NCI-H146 (cell line): Measurements from ENCODE around the gene COL13A1.

Source experiments
- DNase-seq: peaks from one replicate; lab custom pipeline; 2025; lab: John Stamatoyannopoulos, UW

Gene COL13A1

DNA sequence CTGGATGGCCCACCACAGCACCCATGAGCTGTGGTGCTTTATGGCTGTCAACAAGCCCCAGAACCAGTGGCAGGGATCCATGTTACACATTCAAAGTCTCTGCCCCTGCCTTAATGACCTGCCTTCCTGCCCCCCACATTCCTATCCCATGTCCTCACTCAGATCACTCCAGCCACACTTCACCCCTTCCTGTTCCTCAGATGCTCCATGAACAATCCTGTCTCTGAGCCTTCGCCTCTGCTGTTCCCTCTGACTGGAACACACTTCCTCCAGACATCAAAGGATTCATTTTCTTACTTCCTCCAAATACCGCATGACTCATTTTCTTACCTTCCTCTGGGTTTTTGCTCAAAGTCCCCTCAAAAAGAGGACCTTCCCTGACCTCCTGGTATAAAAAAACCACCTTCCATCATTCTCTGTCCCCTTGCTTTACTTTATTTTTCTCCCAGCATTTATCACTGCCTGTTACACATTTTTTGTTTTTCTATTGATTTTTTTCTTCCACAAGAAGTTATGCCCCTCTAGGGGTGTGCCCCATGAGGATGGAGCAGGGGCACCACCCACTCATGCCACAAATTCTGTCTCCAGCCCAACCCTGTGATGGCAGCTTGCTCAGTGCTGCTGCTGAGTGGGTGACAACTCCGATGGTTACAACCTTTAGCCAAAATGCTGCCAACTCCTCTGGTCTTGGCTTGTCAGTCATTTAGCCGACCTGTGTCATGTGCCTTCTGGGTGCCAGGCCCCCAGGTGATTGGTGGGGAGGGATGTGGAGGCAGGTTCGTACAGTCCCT lies 18.2 kb downstream of the COL13A1 start:
- no peak for DNase-seq

DNA sequence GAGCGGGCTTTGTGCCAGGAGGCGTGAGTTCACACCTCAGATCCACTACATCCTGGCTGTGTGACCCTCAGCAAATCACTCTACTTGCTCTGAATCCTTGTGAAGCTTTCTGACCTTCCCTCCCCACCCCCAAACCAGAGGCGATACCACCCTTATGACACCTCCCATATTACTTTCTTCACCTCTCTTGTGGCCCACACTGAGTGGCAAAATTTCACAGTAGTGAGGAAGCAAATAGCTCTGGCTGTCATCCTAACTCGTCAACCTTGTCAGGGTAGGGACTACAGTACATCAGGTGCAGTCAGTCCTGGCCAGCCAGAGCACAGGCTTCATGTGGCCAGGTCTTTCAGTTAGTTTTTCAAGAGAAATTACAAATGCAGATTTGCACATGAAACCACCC lies 19.1 kb downstream of the COL13A1 start:
- DNase-seq = no peak

DNA sequence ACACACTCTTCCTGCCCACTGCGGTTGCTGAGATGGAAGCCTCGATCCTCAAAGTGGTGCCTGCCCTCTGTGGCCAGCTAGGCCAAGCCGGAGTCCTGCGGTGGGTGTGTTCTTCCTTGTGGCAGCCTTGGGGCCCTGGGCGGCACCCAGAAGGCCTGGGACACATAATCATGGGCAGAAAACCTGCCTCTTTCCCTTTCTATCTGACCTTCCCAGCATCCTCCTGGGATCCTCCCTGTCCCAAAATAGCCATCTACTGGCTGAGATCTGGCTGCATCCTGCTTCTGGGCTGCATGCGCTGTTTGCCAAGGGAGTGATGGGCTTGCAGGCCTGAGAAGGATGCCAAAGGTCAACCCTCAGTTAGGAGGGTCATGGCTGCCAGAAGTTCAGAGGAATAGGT lies 23.9 kb downstream of the COL13A1 start:
- DNase-seq = no peak

DNA sequence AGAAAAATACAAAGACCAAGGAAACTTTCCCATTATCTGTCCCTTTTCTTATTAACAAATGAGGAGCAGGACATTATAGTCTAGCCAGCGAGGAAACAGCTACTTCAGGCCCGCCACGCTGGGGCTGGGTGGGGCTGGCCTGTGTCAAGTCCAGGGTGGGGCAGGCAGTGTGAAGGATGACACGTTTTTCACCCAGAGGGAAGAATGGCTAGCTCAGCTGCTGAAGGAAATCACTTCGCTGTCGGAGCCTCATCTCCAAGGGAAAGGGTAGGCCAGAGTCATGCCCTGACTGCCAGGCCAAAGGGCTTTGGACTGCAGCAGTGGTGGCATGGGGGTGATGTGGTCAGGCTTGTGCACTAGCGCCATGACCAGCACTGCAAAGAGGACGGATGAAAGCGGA lies 24.4 kb downstream of the COL13A1 start:
- DNase-seq = no peak

DNA sequence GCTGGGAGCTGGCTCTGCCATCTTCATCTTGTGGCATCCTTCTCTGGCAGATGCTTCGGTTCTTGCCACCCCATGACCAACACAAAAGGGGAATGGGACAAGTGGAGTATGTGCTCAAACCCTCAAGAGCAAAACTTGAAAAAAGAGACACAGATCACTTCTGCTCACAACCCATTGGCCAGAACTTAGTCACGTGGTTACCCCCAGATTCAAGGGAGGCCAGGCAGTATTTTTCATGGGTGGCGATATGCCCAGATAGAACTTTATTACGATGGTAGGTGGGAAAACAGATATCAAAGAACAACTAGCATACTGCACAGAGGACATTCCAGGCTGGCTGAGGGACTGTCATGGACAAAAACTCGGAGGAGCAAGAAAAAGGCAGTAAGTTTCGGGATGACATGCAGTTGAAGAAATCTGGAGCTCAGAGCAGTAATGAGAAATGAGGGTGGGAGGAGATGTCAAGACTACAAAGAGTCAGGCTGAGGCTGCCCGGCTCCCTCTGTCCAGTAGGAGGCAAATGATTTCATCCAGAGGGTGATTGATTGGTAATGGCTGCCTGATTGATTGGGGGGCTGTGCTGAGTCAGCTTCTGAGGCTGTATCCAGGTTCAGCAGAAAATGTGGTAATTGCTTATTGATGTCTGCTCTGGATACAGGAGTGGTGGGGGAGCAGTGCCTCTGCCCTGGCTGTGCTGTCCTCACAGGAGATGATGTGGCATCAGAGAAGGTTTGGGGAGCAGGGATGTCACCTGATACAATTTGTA lies 25.3 kb downstream of the COL13A1 start:
- no peak for DNase-seq

DNA sequence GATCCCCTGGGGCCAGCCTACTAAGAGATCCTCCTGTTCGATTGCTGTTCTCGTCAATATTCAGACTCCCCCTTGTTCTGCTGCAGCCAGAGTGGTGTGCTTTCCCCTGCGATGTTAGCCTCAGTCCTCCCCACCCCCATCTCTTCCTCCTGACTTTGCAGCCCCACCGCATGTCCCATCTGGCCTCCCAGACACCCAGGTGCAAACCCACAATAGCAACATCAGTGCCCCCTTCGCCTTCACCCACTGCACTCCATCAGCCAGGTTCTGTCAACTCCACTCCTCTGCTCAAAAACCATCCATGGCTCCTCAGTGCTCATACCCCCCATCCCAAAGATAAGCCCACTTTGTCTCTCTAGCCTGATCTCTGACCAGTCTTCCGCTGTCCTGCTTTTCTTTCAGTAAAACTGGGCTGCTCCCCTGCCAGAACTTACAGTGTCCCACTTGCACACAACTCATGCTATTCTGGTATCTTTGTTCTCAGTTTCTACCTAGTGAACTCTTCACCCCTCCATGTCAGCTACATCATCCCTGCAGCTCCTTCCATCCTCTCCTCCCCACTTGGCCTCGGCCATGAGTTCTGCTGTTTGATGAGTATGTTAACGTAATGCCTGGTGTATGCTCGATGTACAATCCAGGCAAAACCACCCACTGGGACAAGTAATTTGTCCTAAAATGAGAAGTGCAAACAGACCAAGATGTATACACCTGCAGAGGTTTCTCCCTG lies 26.6 kb downstream of the COL13A1 start:
- DNase-seq = peak; percentile 62

DNA sequence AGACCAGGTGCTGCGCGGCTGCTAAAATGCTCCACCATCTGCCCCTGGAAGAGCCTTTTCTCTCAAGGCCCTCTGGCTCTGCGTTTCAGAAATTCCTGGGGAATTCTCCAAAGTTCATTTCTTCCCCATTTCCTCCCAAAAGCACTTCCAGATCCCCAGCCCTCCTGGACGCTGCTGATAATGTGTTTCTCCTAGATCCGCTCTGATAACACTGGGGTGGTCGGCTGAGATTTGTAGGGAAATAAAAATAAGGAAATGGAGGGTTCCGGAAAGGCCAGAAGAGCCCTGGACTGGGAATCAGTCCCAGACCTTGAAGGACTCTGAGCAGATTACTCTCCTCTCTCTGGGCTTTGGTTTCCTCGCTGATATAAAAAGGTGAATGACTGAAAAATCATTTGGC lies 28.1 kb downstream of the COL13A1 start:
- no peak for DNase-seq

DNA sequence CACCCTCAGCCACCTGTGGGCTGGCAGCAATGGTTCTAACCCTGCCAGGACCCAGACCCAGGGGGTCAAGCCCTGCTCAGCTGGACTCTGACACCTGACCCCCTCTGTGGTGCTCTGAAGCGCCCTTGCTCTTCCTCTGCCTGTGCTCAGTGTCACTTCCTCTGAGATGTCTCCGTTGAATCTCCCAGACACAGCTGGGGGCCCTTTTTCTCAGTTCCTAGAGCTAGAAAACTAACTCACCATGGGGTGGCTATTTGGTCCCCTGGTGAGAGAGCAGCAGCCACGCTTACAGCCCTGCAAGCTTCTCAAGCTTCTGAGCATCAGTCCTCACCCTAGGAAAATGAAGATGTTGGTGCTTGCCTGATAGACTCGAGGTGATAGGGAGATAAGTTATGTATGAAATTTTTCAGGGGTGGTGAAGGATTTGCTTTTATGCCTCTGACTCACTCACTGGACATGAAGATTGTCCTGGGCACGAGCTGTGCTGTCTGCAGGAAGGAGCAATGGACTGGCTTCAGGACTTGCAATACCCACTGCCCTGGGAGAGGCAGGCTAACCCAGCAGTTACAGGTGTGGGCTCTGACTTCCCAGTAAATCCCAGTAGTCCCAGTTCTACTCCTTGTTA lies 29.6 kb downstream of the COL13A1 start:
- no peak for DNase-seq

DNA sequence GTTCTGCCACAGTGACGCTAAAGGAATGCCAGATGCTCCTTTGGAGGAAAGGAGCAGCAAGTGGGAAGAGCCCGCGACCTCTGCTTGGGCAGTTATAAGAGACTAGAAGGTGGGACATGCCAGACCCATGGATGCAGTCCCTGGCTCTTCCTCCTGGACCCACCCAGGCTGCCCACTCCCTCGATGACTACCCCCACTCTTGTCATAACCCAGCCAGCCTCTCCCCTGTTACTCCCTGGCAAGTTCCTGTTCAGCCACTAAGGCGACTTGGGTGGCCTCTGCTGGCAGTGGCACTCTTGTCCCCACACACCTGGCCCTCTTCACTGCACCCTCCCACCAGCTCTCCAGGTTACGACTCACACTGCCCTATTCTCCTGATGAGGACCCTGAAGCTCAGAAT lies 33.5 kb downstream of the COL13A1 start:
- no peak for DNase-seq

DNA sequence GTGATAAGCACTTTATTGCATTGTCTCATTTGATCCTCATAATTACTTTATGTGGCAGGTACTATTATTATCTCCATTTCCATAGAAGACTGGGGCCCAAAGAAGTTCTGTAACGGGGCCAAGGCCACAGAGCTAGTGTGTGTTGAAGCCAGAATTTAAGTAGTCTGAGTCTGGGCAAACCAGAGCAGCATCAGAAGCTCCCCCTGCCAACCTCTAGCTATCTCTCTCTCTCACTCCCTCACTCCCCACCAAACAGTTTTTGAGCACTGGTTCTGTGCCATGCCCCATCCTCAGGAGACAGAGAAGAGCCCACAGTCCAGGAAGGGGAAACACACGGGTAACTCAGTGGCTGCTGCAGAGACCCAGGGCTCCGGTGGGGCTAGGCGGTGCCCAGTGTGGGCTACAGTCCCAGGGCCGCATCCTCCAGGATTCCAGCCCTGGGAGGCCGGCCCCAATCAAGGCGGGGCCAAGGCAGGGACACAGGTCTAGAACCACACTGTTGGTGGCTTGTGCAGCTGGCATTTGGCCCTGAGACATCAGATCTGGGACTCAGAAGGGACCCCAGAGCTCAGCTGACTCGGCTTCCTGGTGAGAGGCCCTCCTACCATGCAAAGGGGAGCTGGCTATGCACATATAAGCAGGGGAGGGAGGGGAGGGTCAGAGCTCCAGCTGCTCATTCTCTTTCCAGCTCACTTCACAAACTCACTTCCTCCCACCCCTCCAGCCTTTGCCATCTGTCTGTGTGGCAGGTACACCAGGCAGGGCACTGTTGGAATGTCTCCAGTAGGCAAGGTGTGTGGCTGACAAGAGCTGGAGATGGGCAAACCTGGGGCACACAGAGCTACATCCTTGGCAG lies 34.4 kb downstream of the COL13A1 start:
- DNase-seq = no peak

DNA sequence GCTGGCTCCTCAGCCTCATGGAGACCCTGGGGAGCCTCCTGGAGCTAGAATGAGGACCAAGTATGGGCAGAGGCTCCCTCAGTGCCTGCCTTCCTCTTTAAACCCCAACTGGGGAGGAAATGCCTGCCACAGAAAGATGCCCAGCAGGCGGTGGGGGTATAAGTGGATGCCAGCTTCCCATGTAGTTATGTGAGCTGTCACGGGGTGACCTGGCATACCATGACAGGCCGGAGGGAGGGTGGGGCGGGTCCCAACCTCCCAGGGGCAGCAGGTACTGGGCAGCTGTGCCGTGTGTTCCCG lies 35.0 kb downstream of the COL13A1 start:
- no peak for DNase-seq

DNA sequence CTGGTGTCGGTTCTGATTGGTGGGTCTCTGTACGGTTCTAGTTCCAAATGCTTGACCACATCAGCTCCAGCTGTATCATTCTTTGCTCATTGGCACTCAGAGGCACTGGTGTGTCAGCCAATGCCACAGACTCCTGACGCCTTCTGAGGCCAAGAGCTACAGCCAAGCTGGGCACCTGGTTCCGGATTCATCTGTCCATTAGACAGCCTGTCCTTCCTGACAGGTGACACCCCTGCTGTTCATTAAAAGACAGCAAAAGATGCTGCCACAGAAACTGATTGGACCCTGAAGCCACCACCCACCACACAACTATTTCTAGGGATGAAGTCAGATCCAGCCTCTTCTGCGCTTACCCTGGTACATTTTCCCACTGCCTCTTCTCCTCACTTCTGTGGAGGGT lies 35.6 kb downstream of the COL13A1 start:
- DNase-seq = no peak

DNA sequence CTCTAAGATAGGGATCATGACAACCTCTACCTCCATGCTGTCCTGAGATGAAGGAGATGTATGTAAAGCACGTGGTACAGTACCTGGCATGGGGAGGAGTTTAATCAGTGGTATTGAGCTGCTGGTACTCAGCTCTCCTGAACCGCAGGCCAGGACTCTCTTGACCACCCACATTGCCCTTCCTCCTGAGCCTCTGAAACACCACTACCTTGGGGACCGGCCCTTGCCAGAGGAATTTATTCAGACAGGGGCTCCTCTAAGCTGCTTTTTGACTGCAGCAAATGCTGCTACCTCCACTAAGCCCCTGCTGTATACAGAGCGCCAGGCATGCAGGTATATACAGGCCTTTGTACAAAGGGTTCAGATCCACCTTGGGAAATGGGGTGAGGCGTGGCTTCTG lies 36.7 kb downstream of the COL13A1 start:
- DNase-seq = no peak

DNA sequence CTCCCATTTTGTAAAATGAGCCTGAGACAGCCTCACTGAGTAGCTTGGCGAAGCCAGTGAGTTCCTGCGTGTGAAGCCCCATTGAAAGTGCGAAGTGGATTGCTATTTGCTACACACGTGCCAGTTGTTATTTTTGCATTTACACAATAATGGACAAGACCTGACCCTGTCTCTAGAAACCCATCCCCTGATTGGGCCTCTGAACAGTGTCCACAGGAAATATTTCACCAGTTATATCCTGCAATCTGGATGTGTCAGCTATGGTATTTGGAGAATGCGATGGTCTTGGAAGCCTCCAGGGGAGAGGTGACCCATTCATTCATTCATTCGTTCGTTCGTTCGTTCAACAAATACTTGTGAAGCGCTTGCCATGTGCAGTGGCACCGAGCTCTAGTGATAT lies 37.1 kb downstream of the COL13A1 start:
- no peak for DNase-seq

DNA sequence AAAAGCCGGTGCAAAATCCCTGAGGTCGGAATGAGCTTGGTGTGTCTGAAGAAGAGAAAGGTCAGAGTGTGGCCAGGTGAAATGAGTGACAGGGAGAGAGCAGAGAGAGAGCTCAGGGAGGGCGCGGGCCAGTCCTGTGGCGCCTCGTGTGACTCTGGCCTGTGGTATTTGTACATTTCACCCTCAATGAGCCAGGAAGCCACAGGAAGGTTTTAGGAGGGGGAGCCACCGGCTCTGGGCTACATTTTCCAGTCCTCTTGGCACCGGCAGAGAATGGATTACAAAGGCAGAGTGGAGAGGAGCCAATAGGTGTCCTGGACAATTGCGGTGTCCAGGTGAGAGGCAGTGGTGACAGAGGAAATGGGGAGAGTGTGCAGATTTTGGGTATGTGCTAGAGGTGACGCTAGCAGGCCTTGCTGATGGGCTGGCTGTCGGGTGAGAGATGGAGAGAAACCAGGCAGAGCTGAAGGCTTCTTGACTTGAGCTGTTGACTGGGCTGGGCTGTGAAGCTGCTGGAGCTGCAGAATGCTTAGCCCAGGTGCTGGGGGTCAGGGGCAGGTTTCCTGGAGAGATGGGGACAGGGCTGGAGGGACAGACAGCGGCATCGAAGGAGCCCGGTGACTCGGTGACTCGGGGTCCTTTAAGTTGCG lies 38.1 kb downstream of the COL13A1 start:
- DNase-seq = no peak

DNA sequence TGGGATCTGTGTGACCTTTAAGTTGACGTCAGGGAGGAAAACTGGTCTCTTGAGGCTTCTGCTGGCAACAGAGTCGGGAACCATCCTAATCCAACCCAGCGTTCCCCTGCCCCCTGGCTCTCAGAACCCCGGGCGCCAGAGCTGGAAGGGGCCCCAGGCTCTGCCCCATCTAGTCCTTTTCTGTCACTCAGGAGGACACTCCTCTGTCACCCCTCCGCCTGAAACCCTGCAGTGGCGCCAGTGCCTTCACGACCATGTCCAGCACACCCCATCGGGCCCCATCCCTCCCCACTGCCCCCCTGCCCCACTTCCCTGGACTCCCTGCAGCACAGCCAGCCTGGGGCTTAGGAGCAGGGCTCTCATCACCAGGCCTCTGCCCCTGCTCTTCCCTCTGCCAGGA lies 39.1 kb downstream of the COL13A1 start:
- no peak for DNase-seq

DNA sequence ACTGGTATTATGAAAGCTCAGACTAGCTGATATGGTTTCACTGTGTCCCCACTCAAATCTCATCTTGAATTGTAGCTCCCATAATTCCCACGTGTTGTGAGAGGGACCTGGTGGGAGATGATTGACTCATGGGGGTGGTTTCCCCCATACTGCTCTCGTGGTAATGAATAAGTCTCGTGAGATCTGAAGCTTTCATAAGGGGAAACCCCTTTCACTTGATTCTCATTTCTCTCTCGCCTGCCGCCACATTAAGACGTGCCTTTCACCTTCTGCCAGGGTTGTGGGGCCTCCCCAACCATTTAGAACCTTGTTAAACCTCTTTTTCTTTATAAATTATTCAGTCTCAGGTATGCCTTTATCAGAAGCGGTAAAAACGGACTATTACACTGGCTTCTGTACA lies 40.3 kb downstream of the COL13A1 start:
- DNase-seq = no peak

DNA sequence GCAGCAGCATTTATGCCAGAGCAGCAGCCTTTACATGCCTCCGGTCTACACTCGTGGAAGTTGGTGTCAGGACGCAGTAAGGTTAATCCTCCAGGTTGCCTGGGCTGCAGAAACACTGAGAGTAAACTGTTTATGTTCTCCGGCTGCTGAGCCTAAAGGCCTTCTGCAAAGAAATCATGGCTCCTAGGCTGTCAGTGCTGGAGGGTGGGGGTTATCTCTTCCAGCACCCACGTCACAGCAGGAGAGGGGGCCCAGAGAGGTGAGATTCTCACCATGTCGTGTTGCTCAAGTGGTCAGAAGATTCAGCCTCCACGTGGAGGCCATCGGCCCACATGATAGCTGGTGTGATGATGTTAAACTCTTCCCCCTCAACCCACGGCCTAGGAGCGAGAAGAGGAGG lies 41.2 kb downstream of the COL13A1 start:
- DNase-seq = no peak

DNA sequence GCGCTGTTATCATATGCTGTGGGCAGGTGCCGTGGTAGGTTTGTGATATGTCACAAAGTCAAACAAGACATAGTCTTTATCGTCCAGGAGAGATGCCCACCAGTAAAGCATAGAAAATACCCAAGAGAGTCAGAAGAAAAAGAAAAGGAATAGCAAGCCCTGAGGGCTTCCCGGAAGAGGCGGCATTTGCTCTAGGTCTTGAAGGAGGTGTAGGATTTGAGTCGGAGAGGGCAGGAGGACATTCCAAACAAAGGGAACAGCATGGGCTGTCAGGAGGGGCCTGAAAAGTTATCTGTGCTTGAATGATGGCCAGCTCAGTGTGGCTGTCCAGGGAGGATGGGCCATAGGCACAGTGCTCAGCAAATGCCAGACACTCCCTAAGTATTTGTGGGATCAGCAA lies 42.2 kb downstream of the COL13A1 start:
- no peak for DNase-seq

DNA sequence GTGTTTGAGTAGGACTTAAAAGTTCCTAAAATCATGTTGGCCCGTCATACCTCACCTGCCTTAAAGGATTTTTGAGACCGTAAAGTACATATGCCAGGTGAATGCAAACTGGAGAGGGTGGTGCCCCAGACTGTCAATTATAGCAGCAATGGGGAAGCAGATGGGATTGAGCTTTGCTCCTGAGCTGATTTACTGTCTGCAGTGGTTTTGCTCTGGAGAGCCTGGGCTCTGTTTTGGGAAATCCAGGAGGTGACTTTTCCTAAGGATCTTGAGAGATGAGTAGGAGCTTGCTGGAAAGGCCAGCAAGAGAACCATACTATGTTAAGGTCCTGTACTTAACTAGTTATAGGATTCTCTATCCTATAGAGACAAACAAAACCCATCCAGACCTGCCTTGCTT lies 43.0 kb downstream of the COL13A1 start:
- no peak for DNase-seq

DNA sequence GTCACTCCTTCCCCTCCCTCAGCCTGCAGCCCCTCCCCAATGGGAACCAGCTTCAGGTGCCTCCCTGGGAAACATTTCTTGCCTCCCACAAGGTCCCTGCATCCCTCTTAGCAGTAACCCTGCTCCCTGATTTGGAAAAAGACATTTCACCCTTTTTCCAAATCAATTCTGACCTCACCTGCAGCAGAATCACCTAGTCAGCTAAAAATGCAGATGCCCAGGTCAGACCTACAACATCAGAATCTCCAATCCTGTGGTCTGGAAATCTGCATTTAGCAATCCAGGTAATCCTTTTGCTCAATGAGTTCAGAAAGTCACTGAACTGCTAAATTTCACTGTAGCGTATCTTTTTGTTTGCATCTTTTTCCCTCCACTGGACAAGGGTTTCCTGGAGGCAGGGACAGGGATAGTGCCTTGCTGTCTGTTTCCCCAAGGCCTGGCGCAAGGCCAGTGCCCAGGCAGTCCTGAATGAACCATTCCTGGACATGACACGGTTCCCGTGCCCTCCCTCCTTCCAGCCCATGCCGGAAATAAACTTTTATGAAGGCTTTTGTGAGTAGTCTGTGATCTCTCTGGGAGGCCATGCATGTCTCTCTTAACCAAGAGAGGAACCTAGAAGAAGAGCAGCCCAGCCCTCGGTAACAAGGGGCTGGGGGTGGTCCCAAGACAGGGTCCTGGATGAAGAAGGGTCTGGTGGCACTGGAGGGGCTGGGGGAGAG lies 44.0 kb downstream of the COL13A1 start:
- no peak for DNase-seq
